Sigmoid colon (tissue), 4 donors: ENCODE measurements around the gene PRKAA1.

Source experiments
- EP300 ChIP-seq, 4 donors: sonication (generic); formaldehyde crosslinking; IDR thresholded peaks; one replicate each; pipeline ENCODE4 v1.6.1; 2017; ENCODE audit warnings: antibody characterized with exemption in 4 of 4
- POLR2A ChIP-seq, 2 donors: fragments of 450-650 bp; IDR thresholded peaks; one replicate each; pipeline ENCODE4 v1.6.1; 2016; ENCODE audit warnings: antibody characterized with exemption in 2 of 2, mild to moderate bottlenecking in 2 of 2, moderate library complexity in 2 of 2
- TF ChIP-seq, protein P1 (sequence below), 4 experiments: fragments of 450-650 bp in 3 of 4; fragments of 200-600 bp in 1 of 4; IDR thresholded peaks; one replicate each; pipeline ENCODE4 v1.5.1; 2016 to 2019; ENCODE audit warnings: antibody characterized with exemption in 4 of 4, mild to moderate bottlenecking in 3 of 4, moderate library complexity in 2 of 4

GRCh38 chr5:40842351-40842750, 44.2 kb upstream of the PRKAA1 start:
- TF ChIP-seq POLR2A (IDR thresholded peaks at IDR 0.05) (no peak), EP300 (IDR thresholded peaks at IDR 0.05) (no peak)
- TF ChIP-seq, protein P1, sequence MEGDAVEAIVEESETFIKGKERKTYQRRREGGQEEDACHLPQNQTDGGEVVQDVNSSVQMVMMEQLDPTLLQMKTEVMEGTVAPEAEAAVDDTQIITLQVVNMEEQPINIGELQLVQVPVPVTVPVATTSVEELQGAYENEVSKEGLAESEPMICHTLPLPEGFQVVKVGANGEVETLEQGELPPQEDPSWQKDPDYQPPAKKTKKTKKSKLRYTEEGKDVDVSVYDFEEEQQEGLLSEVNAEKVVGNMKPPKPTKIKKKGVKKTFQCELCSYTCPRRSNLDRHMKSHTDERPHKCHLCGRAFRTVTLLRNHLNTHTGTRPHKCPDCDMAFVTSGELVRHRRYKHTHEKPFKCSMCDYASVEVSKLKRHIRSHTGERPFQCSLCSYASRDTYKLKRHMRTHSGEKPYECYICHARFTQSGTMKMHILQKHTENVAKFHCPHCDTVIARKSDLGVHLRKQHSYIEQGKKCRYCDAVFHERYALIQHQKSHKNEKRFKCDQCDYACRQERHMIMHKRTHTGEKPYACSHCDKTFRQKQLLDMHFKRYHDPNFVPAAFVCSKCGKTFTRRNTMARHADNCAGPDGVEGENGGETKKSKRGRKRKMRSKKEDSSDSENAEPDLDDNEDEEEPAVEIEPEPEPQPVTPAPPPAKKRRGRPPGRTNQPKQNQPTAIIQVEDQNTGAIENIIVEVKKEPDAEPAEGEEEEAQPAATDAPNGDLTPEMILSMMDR (IDR thresholded peaks at IDR 0.05) = no peak
